Stimulated activated CD8-positive, alpha-beta memory T cell treated with anti-CD3 and anti-CD28 coated beads, Interleukin-7, amount 100 ng/mL, for 1 hour (primary cell): ENCODE measurements around the gene GOLGA6L2.
"Not testable (repeated sequence)": the region's sequence is repeated elsewhere in the genome, so short reads cannot be mapped to it uniquely, and the experiment has no call there.

Source experiments
- DNase-seq, 2 donors: peaks; one replicate each; pipeline ENCODE4 v3.0.0-alpha.2; 2020; ENCODE audit warnings: low read depth in 2 of 2

GOLGA6L2 gene

GRCh38 chr15:23447107-23447500, at the start of gene GOLGA6L2:
Gene GOLGA6L2 (minus strand): TSS chr15:23447243. CDS start chr15:23447181, 62 bp downstream.
- DNase-seq: no peak

GRCh38 chr15:23484870-23485269, 37.8 kb upstream of the GOLGA6L2 start:
- DNase-seq: no peak

- no peak for DNase-seq
These were observed 36.8 kb upstream of the GOLGA6L2 start for GRCh38 chr15:23483821-23484299.

GRCh38 chr15:23482764-23483489, 35.9 kb upstream of the GOLGA6L2 start:
- DNase-seq: no peak

- DNase-seq: no peak
These were observed 35.2 kb upstream of the GOLGA6L2 start for GRCh38 chr15:23482228-23482627.

- DNase-seq: no peak
These were observed 30.9 kb upstream of the GOLGA6L2 start for GRCh38 chr15:23477920-23478319.

- DNase-seq: no peak
These were observed 25.6 kb upstream of the GOLGA6L2 start for GRCh38 chr15:23472678-23473077.

GRCh38 chr15:23472033-23472432, 25.0 kb upstream of the GOLGA6L2 start:
- no peak for DNase-seq

- DNase-seq: no peak
These were observed 20.1 kb upstream of the GOLGA6L2 start for GRCh38 chr15:23467110-23467600.

- DNase-seq: no peak
These were observed 10.8 kb upstream of the GOLGA6L2 start for GRCh38 chr15:23457890-23458289.

- no peak for DNase-seq
These were observed 582 bp downstream of the GOLGA6L2 start for GRCh38 chr15:23446215-23447106.

GRCh38 chr15:23444269-23444668, 2.8 kb downstream of the GOLGA6L2 start:
- DNase-seq: no peak

- DNase-seq: no peak
These were observed 5.8 kb downstream of the GOLGA6L2 start for GRCh38 chr15:23441204-23441603.

GRCh38 chr15:23440596-23440995, 6.4 kb downstream of the GOLGA6L2 start:
- DNase-seq: no peak

GRCh38 chr15:23439513-23439912, 7.5 kb downstream of the GOLGA6L2 start:
- DNase-seq: no peak

- DNase-seq: no peak
These were observed 8.1 kb downstream of the GOLGA6L2 start for GRCh38 chr15:23438816-23439466.

- DNase-seq: no peak
These were observed 9.4 kb downstream of the GOLGA6L2 start for GRCh38 chr15:23437673-23438072.

GRCh38 chr15:23437146-23437545, 9.9 kb downstream of the GOLGA6L2 start:
- DNase-seq: no peak

GRCh38 chr15:23436421-23436820, 10.6 kb downstream of the GOLGA6L2 start:
- DNase-seq: no peak

- not testable (repeated sequence) for DNase-seq
These were observed 12.3 kb downstream of the GOLGA6L2 start for GRCh38 chr15:23434699-23435098.

GRCh38 chr15:23425327-23425726, 21.7 kb downstream of the GOLGA6L2 start:
- DNase-seq: not testable (repeated sequence)
